Loucy (cell line): Measurements from ENCODE around the gene NTN1.

ENCODE experiments used
- H2AFZ ChIP-seq: fragments of 200-600 bp; sonication (generic); 2 replicates; pipeline ENCODE4 v1.6.0; 2016; ENCODE audit warnings: antibody characterized with exemption, mild to moderate bottlenecking, low read length, moderate library complexity
- H3F3A ChIP-seq: fragments of 200-600 bp; 2 replicates; pipeline ENCODE4 v1.6.0; 2016; ENCODE audit warnings: antibody characterized with exemption, low read depth, mild to moderate bottlenecking
- H3K27me3 ChIP-seq: fragments of 200-600 bp; sonication (generic); 2 replicates; pipeline ENCODE4 v1.6.1; 2014; ENCODE audit warnings: low read length, mild to moderate bottlenecking; ENCODE audit not compliant: insufficient read depth, poor library complexity, severe bottlenecking
- H3K36me3 ChIP-seq: fragments of 200-600 bp; sonication (generic); 2 replicates; pipeline ENCODE4 v1.6.1; 2016; ENCODE audit warnings: low read length; ENCODE audit not compliant: insufficient read depth
- H3K4me1 ChIP-seq: fragments of 200-600 bp; sonication (generic); 2 replicates; pipeline ENCODE4 v1.5.1; 2014; ENCODE audit warnings: low read length, mild to moderate bottlenecking; ENCODE audit not compliant: insufficient read depth, poor library complexity, severe bottlenecking
- H3K4me2 ChIP-seq: fragments of 200-600 bp; sonication (generic); 2 replicates; pipeline ENCODE4 v1.6.0; 2014; ENCODE audit warnings: antibody characterized with exemption, low read length, low read depth, mild to moderate bottlenecking; ENCODE audit not compliant: poor library complexity, severe bottlenecking
- H3K4me3 ChIP-seq: fragments of 200-600 bp; sonication (generic); 2 replicates; pipeline ENCODE4 v1.5.1; 2014; ENCODE audit warnings: low read length, mild to moderate bottlenecking, mixed read lengths; ENCODE audit not compliant: poor library complexity, severe bottlenecking
- H3K79me2 ChIP-seq: fragments of 200-600 bp; sonication (generic); 2 replicates; pipeline ENCODE4 v1.6.1; 2014; ENCODE audit warnings: low read length; ENCODE audit not compliant: insufficient read depth
- H3K9ac ChIP-seq: fragments of 200-600 bp; sonication (generic); 2 replicates; pipeline ENCODE4 v1.6.0; 2014; ENCODE audit warnings: mild to moderate bottlenecking, low read depth, low read length, moderate library complexity; ENCODE audit not compliant: poor library complexity, severe bottlenecking
- H3K9me2 ChIP-seq: fragments of 200-600 bp; sonication (generic); replicated peaks from 2 replicates; pipeline ENCODE4 v1.6.1; 2016; ENCODE audit warnings: low read depth, low read length, mixed read lengths
- H3K9me3 ChIP-seq: fragments of 200-600 bp; sonication (generic); 2 replicates; pipeline ENCODE4 v1.6.1; 2014; ENCODE audit warnings: mild to moderate bottlenecking, antibody characterized with exemption, low read length, low read depth; ENCODE audit not compliant: insufficient read depth
- H4K20me1 ChIP-seq: fragments of 200-600 bp; sonication (generic); 2 replicates; pipeline ENCODE4 v1.6.0; 2014; ENCODE audit warnings: antibody characterized with exemption, low read length, mild to moderate bottlenecking; ENCODE audit not compliant: insufficient read depth, poor library complexity, severe bottlenecking
- CTCF ChIP-seq: fragments of 200-600 bp; sonication (generic); conservative IDR thresholded peaks from 2 replicates; pipeline ENCODE4 v1.5.1; 2014; ENCODE audit warnings: mild to moderate bottlenecking, antibody characterized with exemption, low read length
- EZH2phosphoT487 ChIP-seq: fragments of 200-600 bp; IDR thresholded peaks from 2 replicates; pipeline ENCODE4 v1.6.1; 2018; ENCODE audit warnings: antibody characterized with exemption, mild to moderate bottlenecking, moderate library complexity, borderline replicate concordance

The NTN1 gene

GRCh38 chr17:9053406-9053805 is 32.1 kb downstream of the NTN1 start:
- Histone ChIP-seq H3K4me1 (no peaks in the 10 kb centered on the region), H3K4me3 (no peak overlapping the region), H3K9me3 (no peaks in the 10 kb centered on the region; the same call in 1 of the 2 replicates), H3K4me2 (no peak overlapping the region), H3K79me2 (no peaks in the 10 kb centered on the region), H2AFZ (no peak overlapping the region), H4K20me1 (no peaks in the 10 kb centered on the region), H3K36me3 (no peaks in the 10 kb centered on the region), H3K9ac (no peak overlapping the region), H3K27me3 (no peaks in the 10 kb centered on the region), H3K9me2 (no peaks in the 10 kb centered on the region), H3F3A (no peaks in the 10 kb centered on the region)
- no peak for TF ChIP-seq EZH2phosphoT487
- TF ChIP-seq CTCF, result no peak

- Histone ChIP-seq H3K9me3 (no peaks in the 10 kb centered on the region), H3K9me2 (no peaks in the 10 kb centered on the region), H3K4me1 (no peaks in the 10 kb centered on the region), H3K9ac (no peak overlapping the region), H3K4me3 (no peak overlapping the region), H3K27me3 (no peaks in the 10 kb centered on the region), H2AFZ (no peak overlapping the region), H3K4me2 (no peak overlapping the region), H3F3A (no peaks in the 10 kb centered on the region), H3K36me3 (no peaks in the 10 kb centered on the region), H3K79me2 (no peaks in the 10 kb centered on the region), H4K20me1 (no peaks in the 10 kb centered on the region)
- TF ChIP-seq CTCF (no peak), EZH2phosphoT487 (no peak)
Observed at GRCh38 chr17:9054126-9054975, 33.0 kb downstream of the NTN1 start.

- Histone ChIP-seq H3K9me2 (no peaks in the 10 kb centered on the region), H3K4me2 (no peak overlapping the region), H4K20me1 (no peaks in the 10 kb centered on the region), H3K27me3 (no peaks in the 10 kb centered on the region), H3K36me3 (no peaks in the 10 kb centered on the region), H3K9me3 (no peaks in the 10 kb centered on the region), H3K4me3 (no peak overlapping the region), H3K79me2 (no peaks in the 10 kb centered on the region), H3K4me1 (no peaks in the 10 kb centered on the region), H3F3A (no peaks in the 10 kb centered on the region), H2AFZ (no peak overlapping the region), H3K9ac (no peak overlapping the region)
- TF ChIP-seq CTCF (no peak), EZH2phosphoT487 (no peak)
Observed at GRCh38 chr17:9055281-9055680, 34.0 kb downstream of the NTN1 start.
